ENCODE data around the gene DYSF. TPM values are rescaled to one million over a fixed set of nuclear protein-coding genes. Genes with fewer than 3 reads are reported as not detected.

Gene DYSF
- total RNA-seq, 1 donor from 2014 or later = 15.2 TPM

DNA sequence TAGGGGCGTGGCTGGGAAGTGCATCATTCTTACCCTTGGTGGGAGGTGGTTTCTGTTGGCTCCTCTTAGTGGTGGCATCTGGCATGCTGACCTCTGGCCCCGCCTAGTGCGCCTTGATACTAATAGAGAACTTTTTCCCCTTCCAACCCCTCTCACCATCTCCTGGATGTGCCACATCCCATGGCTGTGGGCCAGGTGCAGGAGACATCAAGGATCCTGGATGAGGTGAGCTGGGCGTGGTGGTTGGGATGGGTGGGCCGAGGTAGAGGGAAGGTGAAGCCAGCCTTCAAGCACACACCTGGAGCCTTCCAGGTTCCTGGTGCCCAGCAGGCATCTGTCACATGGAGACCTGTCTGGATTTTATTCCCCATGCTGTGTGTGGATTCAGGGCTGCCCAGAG lies 149.2 kb downstream of the DYSF start:
- no peak for DNase-seq (ENCODE audit: low spot score)

DNA sequence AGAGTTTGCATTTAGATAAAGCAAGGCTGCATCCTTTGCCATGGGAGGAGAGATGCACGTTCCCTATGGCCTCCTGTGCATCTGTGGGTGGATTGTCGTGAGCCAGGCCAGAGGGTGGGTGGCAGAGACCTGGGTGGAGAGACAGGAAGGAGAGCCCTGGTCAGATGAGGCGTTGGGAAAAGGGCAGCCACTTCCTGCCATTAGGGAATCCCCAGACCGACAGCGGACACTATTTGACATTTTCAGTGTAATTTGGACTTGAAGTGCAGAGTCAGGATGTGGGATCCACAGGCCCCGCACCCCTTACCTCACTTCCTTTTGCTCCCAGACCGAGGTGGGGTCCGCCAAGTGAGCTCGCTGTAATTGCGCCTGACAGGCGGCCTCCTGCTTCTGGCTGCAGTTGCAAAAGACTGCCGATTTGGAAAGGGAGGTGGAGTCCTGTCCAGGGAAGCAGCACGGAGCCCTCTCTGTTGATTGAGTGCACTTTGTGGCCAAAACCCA lies 150.0 kb downstream of the DYSF start:
- no peak for DNase-seq (ENCODE audit: low spot score)

DNA sequence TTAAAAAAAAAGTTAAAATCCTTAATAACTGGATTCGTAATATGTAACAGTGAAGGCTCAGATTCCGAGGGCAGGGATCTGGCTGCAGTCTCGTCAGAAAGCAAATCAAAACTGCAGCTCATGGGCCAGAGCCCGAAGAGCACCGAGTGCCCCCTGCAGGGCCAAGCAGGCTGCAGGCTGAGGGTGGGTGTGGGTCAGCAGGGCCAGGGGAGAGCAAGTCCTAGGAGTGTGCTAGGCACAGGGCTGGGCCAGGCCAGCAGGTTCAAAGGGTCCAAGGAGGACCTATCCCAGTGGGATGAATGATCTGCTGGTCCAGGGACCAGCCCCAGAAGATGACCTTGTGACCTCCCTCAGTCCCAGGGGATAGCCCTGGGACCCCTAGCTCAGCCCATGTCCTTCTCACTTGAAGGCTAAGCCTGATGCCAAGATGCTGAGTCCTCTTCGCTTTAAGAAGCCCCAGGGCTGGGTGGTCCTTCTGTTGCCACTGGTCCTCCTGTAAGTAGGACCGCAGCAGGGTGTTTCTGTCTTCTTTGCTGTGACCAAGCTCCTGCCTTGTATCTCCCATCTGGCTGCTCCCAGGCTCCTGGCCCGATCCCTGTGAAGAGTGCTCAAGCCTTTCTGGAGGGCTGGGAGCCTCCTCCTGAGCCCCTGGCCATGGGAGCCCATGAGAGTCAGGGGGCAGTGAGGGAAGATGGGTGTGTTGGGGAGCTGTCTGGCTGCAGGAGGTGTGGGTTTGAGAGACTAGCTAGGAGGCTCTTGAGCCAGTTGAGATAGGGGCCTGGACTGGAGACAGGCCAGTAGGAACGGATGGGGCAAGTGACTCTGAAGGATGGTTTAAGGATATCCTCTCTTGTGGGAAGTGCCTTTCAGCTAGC lies 150.7 kb downstream of the DYSF start:
- DNase-seq (ENCODE audit: low spot score) = no peak

DNA sequence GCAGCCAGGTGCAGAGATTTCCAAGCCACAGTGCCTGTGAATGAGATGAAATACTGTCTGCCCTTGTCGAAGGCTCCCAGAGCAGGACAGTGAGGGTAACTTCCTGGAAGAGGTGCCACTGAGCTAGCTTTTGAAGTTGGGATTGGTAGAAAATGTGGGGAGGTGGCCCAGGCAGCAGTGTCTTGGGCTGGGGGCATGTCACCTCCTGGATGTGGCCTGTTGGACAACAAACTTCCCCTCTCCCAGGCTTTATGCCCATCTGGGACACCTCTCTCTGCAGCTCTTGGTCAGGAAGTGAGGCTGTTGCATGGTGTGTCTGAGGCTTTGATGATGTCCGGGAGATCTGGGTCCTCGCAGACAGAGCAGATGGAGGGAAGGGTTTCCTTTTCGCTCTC lies 151.4 kb downstream of the DYSF start:
- DNase-seq (ENCODE audit: low spot score) = peak; percentile 26

DNA sequence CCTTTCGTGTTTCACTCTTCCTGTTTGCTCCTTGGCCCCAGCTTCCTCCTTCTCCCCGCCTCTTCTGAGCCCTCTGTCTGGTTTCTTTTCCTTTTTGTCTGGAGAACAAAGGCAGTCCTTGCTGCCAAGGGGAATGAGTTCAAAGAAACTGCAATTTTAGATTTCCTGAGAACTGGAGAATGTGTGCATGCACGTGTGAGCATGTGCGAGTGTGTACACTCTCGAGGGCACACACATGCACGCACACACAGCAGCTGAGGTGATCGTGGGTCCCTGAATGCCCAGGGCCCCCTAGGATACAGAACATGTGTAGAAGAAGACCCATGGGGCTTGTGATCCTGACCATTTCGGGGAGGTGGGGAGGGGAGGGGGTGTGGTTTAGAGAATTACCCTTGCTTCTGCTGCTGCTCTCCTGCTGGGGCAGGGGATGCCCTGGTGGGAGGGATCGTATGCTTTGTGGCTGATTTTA lies 151.8 kb downstream of the DYSF start:
- DNase-seq (ENCODE audit: low spot score) = peak; percentile 18

DNA sequence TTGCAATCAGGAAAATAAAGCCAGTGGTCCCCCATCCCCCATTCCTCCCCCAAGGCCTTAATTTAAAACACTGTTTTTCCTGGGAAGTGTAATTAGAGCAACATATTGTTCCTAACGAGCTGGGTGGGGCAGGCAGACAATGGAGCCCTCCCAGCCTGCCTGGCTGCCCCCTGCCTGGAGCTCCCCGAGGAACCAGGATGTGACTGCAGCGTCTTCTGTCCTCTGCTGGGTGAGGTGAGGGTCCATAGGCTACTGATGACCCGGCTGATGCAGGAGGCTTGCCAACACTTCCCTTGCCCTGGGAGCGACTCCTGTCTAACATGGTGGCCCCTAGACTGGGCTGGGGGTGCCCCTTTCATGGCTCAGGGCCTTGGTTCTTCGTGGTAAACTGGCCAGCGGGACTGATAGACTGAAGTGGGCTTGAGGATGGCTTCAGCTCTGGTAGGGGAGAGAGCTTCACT lies 152.4 kb downstream of the DYSF start:
- DNase-seq (ENCODE audit: low spot score) = peak; percentile 25

DNA sequence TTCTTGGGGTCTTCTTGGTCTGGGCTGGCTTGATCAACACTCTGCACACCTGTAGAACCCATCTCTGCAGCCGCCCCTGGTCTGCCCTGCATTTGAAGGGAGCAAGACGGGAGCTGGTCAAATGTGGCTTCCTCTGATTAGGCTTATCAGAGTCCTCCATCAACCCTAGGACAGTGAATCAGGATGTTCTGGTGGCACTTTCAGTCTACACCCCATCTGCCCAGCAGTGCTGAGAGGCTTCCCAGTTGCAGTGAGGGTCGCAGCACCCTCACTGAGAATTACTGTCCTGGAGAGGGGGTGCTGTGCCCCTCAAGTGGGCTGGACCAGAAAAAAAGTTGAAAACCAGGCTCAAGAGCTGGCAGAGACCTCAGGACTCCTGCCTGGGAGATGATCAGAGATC lies 152.9 kb downstream of the DYSF start:
- DNase-seq (ENCODE audit: low spot score) = no peak

DNA sequence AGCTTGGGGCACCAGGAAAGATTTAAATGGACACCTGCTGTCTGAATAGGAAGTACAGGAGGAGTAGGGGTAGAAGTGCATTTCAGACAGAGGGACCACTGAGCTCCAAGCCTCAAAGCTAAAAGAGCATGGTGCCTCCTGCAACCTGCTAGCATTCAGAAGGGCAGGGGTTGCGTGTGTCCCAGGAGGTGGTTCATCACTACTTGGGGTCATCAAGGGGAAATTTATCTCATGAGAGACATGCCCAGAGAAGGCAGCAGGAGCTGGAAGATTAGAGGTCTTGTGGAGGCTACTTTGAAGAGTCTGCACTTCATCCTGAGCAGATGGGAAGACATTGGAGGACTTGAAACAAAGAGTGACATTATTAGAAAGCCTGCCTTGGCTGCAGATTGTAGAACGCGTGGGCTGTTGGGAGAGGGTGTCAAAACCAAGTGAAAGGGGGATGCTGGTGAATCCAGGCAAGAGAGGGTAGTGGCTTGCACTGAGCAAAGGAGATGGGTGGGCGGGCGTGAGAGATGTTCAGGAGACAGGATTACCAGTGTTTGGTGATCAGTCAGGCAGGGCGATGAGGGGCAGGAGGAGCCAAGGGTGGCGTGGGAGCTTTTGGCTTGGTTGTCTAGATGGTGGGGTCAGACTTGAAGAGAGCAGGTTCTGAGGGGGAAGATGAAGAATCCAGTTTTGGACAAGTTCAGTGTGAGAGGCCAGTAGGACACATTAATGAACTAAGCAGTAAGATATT lies 154.0 kb downstream of the DYSF start:
- DNase-seq (ENCODE audit: low spot score) = peak; percentile 36

DNA sequence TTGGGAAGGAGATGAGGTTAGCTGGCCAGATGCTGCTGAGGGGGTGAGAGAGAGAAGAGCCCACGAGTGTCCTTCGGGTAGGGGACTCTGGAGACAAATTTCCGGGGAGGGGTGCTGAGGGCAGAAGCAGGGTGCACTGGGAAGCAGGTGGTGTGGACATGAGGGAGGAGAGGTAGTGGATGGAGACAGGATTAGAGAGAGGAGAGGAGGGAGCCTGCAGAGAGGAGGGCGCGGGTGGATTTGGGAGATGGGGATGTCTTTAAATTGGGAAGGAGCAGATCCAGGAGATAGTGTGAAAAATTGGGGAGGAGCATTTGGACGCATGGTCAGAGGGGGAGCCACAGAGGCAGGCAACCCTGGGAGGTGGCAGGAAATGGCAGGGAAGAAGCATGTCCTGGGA lies 154.7 kb downstream of the DYSF start:
- peak; percentile 17 for DNase-seq (ENCODE audit: low spot score)

DNA sequence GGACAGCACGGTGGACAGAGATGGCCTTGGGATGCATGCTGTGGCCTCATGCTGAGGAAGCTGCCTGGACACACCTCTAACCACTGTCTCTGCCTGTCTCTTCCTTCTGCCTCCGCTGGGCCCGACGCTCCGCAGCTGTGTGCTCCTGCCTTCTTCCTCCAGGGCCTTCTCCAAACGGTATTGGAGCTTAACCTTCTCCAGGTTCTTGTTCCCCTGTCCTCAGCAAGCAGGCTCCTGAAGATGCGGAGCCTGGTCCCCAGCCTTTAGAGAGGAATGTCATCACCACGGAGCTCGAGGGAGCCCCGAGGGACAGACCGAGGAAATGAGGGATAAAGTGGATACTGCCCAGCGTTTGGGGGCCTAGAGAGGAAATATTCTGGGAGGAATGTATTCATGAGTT lies 155.1 kb downstream of the DYSF start:
- peak; percentile 17 for DNase-seq (ENCODE audit: low spot score)

DNA sequence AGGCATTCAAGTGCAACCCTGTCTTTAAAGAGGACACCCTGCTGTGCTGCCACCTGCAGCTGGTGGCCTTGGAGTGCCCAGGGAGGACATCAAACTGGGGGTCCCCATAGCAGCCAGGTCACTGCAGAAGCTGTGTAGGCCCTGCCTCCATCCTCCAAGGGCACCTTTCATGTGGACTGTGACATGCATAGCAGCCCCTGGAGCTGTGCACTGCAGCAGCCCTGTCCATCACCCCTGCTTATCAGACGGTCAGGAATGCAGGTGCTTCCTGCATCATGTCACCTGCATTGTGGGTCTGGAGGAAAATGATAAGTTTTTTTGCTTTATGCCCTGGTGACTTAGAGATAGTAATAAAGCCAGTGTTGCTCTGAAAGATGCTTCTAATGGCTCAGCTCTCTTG lies 155.7 kb downstream of the DYSF start:
- DNase-seq (ENCODE audit: low spot score) = peak; percentile 29

DNA sequence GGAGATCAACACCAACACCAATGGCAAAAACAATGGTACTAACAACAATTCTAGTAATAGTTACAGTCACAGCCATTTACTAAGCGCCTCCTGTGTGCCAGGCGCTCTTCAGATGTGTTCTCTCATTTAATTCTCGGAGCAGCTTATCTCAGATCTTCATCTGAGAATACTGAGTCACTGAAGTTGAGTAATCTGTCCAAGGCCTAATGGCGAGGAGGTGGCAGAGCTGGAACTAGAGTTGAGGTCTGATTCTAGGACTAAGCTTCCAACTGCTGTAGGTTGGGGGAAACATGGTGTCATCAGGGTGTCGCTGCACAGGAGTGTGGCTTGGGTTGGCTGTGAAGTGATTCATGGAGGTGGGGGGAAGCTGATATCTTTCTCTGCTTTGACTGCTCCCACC lies 156.1 kb downstream of the DYSF start:
- peak; percentile 20 for DNase-seq (ENCODE audit: low spot score)

DNA sequence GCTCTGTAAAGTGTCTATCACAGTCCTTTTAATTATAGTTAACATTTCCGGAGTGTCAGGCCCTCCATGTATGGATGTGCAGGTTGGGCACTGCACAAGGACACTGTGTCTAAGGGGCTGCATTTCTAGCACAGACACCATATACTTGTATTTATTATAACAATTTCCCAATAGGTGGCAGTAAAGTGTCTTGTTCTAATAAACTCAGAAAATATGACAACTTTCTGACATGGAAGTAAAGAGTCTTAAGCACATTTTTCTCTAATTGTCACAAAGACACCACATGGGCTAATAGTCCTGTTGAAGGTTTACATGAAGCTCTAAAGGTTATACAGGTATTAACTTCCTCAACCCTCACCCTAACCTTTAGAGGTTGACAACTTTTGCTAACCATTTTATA lies 156.6 kb downstream of the DYSF start:
- peak; percentile 10 for DNase-seq (ENCODE audit: low spot score)

DNA sequence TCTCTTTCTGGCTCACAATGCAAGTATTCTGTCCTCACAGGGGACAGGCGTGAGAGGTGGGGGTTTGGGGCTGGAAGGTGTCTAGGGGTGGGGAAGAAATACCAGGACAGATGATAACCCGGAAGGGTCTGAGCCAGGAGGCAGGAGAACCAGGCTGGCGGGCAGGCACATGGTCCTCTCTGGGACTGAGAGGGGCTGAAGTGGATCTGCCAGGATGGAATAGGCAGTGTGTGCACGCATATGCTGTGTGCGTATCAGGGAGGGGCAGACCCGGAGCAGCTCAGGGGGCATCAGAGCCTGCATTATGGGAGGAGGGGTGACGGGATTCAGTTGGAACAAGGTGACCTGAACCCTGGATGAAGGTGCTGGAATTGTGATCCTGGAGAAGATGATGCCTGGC lies 157.3 kb downstream of the DYSF start:
- DNase-seq (ENCODE audit: low spot score) = peak; percentile 36

DNA sequence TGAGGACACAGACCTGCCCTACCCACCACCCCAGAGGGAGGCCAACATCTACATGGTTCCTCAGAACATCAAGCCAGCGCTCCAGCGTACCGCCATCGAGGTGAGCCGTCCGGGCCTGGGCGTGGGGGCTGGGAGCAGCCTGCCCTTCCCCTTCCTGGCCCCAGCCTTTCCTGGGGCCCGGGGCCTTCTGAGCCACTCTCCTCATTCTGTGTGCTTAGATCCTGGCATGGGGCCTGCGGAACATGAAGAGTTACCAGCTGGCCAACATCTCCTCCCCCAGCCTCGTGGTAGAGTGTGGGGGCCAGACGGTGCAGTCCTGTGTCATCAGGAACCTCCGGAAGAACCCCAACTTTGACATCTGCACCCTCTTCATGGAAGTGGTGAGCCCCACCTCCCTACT lies 157.9 kb downstream of the DYSF start:
- DNase-seq (ENCODE audit: low spot score) = peak; percentile 20

DNA sequence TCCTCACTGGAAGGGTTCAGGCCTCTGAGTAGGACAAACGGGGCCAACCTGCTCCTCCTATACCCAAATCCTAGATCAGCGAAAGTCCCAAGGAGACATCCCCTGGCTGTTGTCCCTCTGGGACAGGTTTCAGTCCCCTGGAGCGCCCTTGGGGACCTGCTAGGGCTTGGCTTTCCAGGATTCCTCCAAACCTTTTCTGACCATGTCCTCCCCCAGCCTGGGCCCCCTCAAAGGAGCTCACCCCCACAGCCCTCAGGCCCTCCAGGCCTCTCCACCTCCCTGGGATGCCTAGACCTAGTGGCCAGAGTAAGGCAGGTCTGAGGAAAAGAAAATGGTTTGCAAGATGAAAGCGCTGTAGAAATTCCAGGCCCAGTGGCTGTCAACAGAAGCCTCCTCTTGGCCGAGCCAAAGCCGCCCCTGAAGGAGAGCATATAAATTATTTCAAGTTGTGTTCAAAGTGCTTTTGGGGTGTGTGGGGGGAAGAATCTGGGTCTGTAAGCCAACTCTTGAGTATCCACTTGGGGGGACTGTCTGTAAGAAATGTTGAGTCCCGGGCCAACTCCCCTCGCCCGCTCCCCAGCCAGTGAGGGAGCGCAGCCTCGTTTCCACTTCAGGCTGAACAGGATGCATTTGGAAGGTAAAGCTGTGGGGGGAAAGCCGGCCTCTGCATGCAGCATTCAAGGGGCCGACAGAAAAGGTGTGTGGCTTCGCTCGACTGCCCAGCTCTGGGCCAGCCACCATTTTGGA lies 158.6 kb downstream of the DYSF start:
- DNase-seq (ENCODE audit: low spot score) = peak; percentile 36

DNA sequence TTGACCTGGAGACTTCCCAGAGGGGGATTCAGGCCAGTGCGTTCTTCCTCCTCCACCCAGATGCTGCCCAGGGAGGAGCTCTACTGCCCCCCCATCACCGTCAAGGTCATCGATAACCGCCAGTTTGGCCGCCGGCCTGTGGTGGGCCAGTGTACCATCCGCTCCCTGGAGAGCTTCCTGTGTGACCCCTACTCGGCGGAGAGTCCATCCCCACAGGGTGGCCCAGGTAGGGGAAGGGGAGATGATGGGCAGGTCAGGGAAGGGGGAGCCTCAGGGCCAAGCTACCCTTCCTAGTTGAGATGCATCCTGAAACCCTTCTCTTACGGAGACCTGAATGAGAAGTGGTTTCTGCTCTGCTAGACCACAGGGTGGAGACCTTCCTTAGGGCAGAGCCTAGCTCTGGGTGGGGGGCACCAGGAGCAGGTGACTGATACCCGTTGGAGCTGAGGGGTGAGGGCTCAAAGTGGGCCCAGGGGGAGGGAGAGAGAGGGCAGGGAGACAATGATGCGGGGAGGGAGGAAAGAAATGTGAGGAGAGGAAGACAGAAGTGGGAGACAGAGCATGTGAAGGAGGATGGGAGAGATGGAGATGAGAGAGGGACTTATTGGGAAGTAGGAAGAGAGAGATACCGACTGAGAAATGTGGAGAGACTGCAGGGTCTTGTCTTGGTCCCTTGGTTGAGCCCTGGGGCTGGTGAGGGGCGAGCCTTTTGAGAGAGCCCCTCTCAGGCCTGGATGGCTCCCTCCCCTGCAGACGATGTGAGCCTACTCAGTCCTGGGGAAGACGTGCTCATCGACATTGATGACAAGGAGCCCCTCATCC lies 159.4 kb downstream of the DYSF start:
- peak; percentile 32 for DNase-seq (ENCODE audit: low spot score)

DNA sequence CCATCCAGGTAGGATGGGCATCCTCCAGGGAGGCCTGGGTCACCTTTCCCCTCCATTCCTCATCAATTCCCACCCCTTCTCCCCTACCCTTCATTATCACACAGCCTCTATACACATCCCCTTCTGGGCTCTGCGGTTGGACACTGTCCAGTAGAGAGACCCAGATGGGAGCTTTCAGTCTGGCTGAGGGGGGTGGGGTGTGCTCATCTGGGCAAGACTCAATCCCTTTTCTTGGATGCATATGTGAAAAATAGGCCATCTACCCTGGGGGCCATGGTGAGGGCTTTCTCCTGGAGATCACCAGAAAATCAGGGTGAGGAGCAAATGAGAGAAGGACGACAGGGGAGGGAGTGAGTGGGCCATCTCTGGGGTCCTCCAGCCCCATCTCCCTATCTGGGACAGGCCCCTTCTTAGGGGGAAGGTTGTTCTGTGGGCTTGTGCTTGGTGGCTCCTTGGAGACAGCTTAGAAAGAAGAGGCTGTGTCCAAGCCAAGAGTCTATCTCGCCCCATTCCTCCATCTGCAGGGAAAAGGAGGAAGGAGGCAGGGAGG lies 160.1 kb downstream of the DYSF start:
- peak; percentile 35 for DNase-seq (ENCODE audit: low spot score)

DNA sequence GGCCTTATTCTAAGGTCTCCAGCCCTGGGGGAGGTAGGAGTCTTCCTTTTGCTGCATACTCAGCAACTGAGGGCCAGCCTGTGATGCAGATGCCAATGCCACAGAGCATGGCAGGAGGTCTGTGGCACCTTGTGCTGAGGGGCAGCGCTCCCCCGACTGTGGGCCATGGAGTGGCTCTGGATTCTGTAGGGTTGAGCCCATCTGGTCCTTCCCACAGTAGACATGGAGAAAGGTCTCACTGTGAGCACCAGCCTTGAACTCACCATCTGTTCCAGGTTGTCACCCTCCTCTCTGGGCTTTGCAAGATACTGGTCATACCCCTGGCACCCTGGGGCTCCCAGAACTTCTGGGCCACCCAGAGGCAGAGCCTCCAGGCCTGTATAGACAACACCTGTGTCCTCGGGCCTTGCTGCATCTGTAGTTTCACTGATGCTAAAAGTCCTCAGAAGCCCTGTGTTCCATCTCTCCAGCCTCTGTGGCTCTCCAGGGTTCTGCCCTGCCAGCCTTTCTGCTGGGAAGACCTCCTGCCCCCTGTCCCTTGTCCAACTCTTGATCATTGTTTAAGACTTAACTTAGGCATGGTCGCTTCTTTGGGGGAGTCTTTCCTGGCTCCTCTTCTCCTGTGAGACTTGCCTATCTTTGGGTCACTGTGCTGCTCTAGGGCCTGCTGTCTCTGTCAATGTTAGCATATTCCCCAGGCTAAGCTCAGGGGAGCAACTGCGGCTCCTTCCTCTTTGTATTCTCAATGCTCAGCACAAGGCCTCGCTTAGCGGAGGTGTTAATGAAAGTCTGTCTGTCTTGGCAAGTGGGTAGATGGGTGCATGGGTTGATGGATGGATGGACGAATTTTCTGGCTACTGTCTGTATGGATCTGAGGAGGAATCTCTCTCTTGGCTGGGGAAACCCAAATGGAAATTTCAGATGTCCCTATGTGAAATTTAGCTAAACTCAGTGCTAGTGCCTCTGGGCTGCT lies 160.9 kb downstream of the DYSF start:
- DNase-seq (ENCODE audit: low spot score) = peak; percentile 13
